Islet precursor cell (in vitro differentiated cells): ENCODE results near the gene ST3GAL5.

Experiments
- DNase-seq: peaks from one replicate; pipeline ENCODE4 v3.0.0-alpha.2; 2018

ST3GAL5 gene

GRCh38 chr2:85888684-85889626, at the start of gene ST3GAL5:
TSS of gene ST3GAL5 (minus strand) at chr2:85888990. CDS start at chr2:85888905, 85 bp downstream.
- peak; percentile 91 for DNase-seq

GRCh38 chr2:85938456-85938855, 49.7 kb upstream of the ST3GAL5 start:
- peak; percentile 17 for DNase-seq

- no peak for DNase-seq
Observed at GRCh38 chr2:85937069-85937439, 48.3 kb upstream of the ST3GAL5 start.

- DNase-seq, result peak; percentile 62
Observed at GRCh38 chr2:85936421-85937068, 47.8 kb upstream of the ST3GAL5 start.

GRCh38 chr2:85935746-85936208, 47.0 kb upstream of the ST3GAL5 start:
- DNase-seq, result peak; percentile 91

- peak; percentile 39 for DNase-seq
Observed at GRCh38 chr2:85935170-85935745, 46.5 kb upstream of the ST3GAL5 start.

- peak; percentile 62 for DNase-seq
Observed at GRCh38 chr2:85933753-85934594, 45.2 kb upstream of the ST3GAL5 start.

- peak; percentile 13 for DNase-seq
Observed at GRCh38 chr2:85931151-85931550, 42.4 kb upstream of the ST3GAL5 start.

- DNase-seq, result peak; percentile 27
Observed at GRCh38 chr2:85930129-85931124, 41.6 kb upstream of the ST3GAL5 start.

GRCh38 chr2:85929096-85930050, 40.6 kb upstream of the ST3GAL5 start:
- DNase-seq, result no peak

- DNase-seq, result no peak
Observed at GRCh38 chr2:85926931-85927661, 38.3 kb upstream of the ST3GAL5 start.

- DNase-seq, result no peak
Observed at GRCh38 chr2:85926526-85926925, 37.7 kb upstream of the ST3GAL5 start.

GRCh38 chr2:85925216-85925671, 36.5 kb upstream of the ST3GAL5 start:
- no peak for DNase-seq

GRCh38 chr2:85924522-85924921, 35.7 kb upstream of the ST3GAL5 start:
- DNase-seq, result no peak

GRCh38 chr2:85922199-85922598, 33.4 kb upstream of the ST3GAL5 start:
- no peak for DNase-seq

- no peak for DNase-seq
Observed at GRCh38 chr2:85921659-85922058, 32.9 kb upstream of the ST3GAL5 start.

GRCh38 chr2:85920810-85921545, 32.2 kb upstream of the ST3GAL5 start:
- DNase-seq, result peak; percentile 68
